DMS79 (cell line): ENCODE results near the gene SNX3.
"Not testable (repeated sequence)": the region's sequence is repeated elsewhere in the genome, so short reads cannot be mapped to it uniquely, and the experiment has no call there.

Experiments
- DNase-seq: peaks from one replicate; lab custom pipeline; 2025; lab: John Stamatoyannopoulos, UW

Gene SNX3

DNA sequence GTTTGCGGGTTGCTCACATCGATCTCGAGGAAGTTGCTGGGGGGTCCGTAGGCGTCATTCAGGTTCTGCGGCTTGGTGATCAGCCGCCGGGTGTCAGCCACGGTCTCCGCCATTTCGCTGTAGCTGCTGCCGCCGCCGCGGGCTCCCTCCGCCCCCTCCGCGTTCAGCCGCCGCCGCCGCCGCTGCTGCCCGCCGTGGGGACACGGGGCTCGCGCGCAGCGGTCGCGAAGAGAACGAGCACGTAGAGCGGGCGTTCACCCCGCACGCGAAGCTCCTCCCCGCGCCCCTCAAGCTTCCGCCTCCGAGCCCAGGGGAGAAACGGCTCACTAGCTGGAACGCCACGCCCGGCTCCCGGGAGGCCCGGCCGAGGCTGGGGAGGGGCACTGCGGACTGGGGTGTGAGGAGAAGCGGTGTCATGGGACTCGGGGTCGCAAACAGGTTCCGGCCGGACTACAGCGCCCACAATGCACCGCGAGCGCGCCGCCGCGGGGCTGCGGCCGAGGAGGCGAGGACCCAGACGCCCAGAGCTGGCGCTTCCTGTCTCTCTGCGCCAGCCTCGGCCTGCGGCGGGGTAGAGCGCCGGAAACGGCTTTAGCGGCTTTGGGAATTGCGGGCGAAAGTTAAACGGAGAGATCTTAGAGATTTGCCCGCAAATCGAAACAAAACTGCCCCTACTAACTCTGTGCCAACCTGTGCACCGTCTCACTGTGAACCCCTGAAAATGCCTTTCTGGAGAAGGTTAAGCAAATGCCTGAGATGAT is at the start of gene SNX3:
TSS of gene SNX3 (minus strand) at position 232 of the 761 bp plus-strand sequence. CDS start at position 113, 119 bp downstream.
- peak; percentile 87 for DNase-seq

DNA sequence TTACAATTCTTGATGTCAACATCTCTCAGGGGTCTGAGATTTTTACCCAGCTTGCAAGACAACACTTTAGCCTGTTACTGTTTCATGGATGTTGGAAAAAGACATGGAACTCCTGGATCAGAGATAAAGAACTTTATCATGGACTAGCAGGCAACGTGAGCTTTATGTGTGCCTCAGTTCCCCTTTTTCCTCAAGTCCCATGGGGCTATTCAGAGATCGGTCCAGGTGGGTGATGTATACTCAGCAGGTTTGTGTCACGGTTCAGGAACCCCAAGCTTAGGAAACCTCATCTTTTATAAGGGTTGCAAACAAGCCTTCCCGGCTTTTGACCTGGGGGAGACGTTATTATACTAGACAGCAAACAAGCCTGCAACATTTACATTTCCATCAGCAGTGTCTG is 49.0 kb upstream of the SNX3 start:
- DNase-seq, result no peak

DNA sequence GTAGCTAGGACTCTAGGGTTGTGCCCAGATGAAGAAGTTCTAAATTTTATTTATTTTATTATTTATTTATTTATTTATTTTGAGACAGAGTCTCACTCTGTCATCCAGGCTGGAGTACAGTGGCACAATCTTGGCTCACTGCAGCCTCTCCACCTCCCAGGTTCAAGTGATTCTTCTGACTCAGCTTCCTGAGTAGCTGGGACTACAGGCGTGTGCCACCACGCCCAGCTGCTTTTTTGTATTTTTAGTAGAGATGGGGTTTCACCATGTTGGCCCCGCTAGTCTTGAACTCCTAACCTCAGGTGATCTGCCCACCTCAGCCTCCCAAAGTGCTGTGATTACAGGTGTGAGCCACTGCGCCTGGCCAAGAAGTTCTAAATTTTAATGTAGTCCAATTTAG is 47.8 kb upstream of the SNX3 start:
- DNase-seq, result not testable (repeated sequence)

DNA sequence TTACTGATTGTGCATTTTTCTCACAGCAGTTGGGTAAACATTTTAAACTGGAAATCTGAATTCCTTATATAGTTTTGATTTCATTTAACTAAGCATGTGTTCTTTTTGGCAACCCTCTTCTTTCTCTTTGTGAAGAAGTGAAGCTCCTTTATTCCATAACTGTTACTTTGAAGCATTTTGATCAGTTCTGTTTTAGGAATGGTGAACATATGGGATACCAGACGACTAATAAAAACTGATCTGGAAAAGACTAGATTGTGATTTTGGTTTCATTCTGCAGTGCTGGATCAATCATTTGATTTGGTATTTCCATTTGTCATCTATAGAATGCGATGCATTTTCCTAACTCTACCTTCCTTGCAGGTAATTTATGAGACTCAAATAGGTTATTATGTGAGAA is 43.8 kb upstream of the SNX3 start:
- no peak for DNase-seq

DNA sequence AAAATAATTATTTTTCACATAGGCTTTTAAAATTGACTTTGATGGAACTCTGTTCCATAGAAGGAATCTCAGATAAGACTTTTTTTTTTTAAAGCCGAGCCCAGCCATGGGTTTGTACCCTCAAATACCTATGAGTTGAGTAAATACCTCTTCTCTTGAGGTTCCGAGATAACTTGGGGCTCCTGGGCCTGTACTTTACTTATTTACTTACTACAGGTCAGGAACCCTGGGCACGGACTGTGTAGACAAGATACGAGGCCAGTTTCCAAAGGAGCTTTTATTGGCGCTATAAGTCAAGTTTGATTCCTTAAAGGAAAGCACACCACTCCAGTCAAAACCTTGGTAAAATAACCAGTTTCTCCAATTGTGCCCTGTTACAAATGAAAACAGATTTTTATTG is 41.5 kb upstream of the SNX3 start:
- no peak for DNase-seq

DNA sequence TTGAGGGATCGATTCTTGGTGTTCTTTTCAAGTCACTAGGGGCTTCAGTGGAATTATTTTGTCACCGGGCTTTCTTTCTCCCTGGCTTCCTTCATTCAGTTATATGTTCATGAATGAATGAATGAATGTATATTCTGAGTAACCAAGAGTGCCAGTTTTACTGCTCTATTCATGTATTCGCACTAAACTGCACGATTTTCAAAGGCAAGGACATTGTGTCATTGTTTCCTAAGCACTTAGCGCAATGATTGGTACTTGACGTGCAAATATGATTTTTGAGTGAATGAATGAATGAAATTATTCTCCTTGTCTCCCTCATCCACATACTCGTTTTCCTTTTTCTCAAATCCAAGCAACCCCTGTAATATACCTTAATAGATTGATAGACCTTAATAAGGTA is 34.8 kb upstream of the SNX3 start:
- DNase-seq, result no peak

DNA sequence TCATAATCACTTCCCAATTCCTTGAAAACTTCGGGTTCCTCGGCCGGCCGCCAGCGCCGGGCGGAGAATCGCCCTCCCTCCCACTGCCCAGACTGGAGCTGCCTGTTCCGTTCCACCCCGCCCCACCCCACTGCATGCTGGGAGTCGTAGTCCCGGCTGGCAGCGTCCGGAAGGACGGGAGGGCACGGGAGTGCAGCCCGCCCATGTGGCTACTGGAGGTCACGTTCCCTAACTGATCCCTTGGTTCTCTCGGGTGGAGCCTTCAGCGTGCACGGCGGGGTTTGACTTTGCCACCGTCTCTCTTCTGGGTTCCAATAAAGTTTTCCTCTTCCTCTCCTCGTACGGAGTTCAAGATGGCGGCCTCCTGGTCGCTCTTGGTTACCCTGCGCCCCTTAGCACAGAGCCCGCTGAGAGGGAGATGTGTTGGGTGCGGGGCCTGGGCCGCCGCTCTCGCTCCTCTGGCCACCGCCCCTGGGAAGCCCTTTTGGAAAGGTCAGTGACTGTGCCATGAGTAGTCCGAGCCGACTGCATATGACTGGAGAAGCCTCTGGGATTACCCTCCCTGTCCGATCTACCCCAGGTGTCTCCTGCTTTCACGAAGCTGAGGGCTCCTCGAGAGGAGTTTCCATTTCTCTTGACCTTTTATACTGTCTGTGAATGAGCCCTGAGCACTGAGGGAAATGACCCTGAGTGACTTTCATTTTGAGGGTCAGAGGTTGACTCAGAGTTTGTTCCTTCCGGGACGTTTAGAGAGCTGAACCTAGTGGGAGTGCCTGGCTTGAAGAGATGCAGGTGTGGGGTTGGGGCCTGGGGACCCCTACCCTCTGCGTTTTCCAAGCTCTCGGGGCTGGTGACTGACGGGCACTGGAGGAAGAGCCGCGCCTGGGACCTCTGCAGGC is 34.1 kb upstream of the SNX3 start, which contains the start of gene AFG1L:
TSS of gene AFG1L (plus strand) at position 328 of the 899 bp plus-strand sequence. CDS start at position 354, 26 bp downstream.
- DNase-seq, result peak; percentile 83

DNA sequence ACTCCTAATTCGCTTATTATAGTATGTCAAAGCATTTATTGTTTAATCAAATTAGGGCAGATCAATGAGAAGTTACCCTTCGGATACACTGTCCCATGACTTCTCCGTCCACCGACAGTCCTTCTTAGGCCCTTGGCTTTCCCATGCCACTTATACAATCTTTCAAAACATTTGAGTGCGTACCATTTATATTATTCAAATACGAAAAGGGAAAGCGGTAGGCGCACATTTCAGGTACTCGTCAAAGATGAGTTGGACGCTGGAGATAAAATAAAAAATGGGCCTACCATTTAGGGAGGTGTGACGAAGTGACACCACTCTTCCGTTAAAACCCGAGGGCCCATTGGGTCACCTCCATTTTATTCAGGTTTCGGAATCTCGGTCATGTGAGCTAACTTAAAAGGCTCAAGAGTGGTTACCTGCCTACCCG is 33.5 kb upstream of the SNX3 start:
- DNase-seq, result no peak

DNA sequence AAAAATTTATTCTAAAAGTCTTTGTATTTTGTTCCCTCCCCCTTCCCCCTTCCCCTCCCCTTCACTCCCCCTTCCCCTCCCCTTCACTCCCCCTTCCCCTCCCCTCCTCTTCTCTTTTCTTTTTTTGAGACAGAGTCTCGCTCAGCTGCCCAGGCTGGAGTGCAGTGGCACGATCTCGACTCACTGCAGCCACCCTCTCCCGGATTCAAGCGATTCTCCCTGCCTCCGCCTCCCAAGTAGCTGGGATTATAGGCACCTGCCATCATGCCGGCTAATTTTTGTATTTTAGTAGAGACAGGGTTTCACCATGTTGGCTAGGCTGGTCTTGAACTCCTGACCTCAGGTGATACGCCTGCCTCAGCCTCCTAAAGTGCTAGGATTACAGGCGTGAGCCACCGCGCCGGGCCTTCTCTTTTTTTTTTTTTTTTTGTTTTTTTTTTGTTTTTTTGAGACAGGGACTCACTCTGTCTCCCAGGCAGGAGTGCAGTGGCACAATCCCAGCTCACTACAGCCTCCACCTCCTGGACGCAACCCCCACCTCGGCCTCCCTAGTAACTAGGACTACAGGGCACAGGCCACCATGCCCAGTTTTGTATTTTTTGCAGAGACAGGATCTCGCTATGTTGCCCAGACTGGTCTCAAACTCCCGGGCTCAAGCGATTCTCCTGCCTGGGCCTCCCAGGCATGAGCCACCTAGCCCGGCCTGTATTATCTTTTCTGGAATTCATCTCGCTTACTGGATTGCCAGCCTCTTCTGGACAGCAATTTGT is 32.9 kb upstream of the SNX3 start:
- no peak for DNase-seq

DNA sequence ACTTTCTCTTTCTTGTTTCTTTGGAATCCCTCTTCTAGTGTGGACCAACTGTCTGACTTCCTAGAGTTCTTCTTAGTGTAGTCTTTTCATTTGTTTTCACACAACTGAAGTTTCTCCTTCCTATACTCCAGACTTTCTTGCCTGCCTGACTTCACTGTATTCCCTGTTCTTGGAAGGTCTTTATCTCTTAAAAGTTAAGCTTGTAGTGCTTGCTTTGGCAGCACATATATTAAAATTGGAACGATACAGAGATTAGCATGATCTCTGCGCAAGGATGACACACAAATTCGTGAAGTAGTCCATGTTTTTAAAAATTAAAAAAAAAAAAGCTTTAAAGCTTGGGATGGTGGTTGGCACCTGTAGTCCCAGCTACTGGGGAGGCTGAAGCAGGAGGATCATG is 31.7 kb upstream of the SNX3 start:
- not testable (repeated sequence) for DNase-seq

DNA sequence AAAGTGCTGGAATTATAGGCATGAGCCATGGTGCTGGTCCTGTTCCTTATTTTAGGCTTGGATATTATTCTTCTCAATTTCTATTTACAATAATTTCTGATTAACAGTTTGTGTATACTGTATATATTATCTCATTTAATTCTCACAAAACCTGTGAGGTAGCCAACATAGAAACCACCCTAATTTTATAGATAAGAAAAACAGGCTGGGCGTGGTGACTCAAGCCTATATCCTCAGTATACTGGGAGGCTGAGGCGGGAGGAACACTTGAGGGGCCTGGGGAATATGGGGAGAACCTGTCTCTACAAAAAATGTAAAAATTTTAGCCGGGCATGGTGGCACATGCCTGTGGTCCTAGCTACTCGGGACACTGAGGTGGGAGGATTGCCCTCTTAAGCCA is 30.3 kb upstream of the SNX3 start:
- no peak for DNase-seq

DNA sequence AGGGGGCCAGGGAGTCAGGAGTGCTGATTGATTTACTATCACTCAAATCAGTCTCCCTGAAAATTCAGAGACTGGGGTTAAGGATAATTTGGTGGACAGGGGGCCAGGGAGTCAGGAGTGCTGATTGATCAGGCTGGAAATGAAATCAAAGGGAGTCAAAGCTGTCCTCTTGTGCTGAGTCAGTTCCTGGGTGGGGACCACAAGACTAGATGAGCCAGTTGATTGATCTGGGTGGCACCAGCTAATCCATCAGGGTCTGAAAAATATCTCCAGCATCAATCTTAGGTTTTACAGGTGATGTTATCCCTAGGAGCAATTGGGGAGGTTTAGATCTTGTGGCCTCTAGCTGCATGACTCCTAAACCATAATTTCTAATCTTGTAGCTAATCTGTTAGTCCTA is 27.9 kb upstream of the SNX3 start:
- DNase-seq, result no peak

DNA sequence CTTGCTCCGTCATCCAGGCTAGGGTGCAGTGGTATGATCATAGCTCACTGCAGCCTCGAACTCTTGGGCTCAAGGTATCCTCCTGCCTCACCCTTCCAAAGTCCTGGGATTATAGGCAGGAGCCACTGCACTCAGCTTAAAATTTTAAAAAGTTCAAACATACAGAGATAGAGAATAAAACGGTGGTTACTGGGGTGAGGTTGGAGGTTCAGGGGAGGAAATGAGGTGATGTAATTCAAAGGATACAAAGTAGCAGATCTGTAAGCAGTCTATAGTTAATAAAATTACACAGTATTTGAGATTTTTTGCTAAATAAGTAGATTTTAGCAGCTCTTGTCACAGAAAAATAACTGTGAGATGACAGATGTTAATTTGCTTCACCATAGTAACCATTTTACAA is 26.5 kb upstream of the SNX3 start:
- DNase-seq, result no peak

DNA sequence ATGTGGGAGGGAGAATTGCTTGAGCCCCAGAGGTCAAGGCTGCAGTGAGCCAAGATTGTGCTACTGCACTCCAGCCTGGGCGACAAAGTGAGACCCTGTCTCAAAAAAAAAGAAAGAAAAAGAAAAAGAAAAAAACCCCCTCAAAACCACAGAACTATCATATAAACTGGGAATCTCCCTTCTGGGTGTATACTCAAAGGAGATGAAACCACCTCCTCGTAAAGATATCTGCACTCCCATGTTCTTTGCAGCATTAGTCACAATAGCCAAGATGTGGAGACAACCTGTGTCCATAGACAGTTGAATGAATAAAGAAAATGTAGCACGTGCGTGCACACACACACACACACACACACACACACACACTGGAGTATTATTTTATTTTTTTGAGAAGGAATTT is 25.5 kb upstream of the SNX3 start:
- no peak for DNase-seq

DNA sequence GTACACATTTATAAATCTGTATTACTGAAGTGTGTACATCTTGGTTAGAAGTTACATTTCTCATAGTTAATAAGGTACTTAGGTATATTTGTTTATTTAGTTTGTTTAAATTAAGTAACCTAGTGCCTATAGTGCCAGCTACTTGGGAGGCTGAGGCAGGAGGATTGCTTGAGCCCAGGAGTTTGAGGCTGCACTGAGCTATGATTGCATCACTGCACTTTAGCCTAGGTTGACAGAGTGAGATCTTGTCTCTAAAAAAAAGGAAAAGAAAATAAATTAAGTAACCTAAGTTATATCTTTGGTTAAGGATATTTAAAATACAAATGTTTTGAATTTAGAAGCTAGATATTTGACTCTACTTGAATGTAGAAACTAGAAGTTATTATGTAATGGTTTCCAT is 24.5 kb upstream of the SNX3 start:
- DNase-seq, result no peak

DNA sequence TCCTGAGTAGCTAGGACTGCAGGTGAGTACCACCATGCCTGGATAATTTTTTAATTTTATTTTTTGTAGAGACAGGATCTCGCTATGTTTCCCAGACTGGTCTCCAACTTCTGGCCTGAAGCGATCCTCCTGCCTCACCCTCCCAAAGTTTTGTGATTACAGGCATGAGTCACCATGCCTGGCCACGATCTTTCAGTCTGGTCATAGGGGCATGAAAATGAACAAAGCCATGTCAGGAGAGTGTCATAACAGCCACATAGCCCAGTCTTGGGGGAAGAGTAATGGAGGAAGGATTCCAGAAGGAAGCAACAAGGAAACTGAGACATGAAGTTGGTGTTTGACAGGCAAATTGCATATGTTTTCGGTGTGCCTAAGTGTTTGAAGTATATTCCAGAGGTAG is 17.0 kb upstream of the SNX3 start:
- DNase-seq, result no peak

DNA sequence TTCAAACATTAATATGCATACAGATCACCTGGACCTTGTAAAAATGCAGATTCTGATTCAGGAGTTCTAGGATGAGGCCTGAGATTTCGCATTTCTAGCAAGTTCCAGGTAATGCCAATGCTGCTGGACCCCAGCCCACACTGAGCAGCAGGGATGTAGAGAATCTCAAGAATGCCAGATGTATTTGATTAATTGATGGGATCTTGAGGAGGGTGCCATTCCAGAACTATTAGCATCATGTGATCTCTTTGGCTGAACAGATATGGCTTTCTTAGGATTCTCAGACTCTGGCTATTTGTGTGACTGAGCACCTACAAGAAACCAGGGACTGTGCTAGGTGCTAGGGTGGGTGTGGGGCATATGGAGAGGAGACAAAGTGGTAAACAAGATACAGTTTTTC is 16.5 kb upstream of the SNX3 start:
- DNase-seq, result no peak

DNA sequence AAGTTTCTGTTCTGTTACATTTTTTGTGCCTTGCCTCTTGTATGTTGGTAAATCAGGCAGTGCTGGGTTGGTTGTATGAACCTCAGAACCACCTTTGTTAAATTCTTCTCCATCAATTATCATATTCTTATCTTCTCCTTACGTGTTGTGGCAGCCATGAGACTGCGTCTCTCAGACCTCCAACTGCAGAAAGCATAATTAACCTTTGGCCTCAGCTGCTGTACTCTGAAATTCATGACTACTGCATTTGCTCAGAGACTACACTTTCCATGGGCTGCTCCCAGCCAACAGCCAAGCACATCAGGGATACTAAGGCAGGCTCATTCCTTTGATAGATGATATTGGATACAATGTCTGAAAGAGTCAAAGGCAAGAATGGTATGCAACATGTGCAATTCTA is 15.1 kb upstream of the SNX3 start:
- DNase-seq, result no peak

DNA sequence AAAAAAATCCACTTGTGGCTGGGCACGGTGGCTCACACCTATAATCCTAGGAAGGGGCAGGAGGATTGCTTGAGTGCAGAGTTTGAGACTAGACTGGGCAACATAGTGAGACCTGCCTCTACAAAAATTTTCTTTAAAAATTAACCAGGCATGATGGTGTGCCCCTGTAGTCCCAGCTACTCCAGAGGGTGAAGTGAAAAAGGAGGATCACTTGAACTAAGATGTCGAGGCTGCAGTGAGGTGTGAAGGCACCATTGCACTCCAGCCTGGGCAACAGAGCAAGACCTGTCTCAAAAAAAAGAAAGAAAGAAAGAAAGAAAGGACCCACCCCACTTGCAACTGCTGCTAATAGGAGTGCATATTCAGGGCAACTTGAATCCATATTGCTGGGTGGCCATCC is 13.7 kb upstream of the SNX3 start:
- DNase-seq, result no peak

DNA sequence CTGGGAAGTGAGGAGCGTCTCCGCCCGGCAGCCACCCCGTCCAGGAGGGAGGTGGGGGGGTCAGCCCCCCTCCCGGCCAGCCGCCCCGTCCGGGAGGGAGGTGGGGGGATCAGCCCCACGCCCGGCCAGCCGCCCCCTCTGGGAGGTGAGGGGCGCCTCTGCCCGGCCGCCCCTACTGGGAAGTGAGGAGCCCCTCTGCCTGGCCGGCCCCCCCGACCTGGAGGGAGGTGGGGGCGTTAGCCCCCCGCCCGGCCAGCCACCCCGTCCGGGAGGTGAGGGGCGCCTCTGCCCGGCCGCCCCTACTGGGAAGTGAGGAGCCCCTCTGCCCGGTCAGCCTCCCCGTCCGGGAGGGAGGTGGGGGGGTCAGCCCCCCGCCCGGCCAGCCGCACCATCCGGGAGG is 9.1 kb upstream of the SNX3 start:
- not testable (repeated sequence) for DNase-seq

DNA sequence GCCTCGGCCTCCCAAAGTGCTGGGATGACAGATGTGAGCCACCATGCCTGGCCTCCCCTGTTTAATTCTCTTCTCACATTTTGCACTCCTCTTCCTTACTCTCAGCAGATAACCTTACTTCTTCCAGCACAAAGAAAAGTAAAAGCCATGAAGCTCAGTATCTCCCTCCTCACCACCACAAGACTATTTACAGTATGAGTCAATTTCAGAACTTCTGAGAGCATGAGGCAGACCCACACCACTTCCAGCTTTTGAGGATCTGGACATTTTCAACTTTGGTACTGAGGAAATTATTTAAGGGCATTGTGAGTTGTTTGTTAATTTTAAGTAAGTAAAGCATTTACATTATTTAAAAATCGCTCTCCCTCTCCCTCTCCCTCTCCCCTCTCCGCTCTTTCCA is 8.0 kb upstream of the SNX3 start:
- DNase-seq, result no peak

DNA sequence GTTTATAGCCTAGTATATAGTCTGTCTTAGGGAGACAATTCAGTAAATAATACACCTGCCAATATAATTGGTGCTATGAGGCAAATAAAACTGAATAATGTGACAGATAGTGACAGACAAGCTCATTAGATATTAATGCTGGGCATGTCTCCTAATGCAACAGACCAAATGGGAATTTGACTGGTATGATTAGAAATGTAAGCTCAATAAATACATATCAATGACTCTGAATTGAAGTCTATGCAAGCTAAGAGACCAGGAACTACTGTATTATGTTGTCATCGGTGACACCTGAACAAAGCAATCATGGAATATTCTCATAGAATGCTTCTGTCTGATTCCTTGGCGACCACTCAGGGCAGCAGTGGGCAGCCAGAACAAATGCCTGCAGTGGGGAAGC is 2.5 kb upstream of the SNX3 start:
- DNase-seq, result no peak
